Gastrocnemius medialis (tissue), 4 donors: Measurements from ENCODE around the gene RPL29. TPM values are rescaled to one million over a fixed set of nuclear protein-coding genes. Genes with fewer than 3 reads are reported as not detected.

Source experiments
- ATAC-seq, 2 donors: fragments of 150-250 bp; one replicate each; pipeline ENCODE4 v1.9.1; 2016
- DNase-seq, 2 donors: peaks; one replicate each; pipeline ENCODE4 v3.0.0-alpha.2; 2019
- H3K27ac ChIP-seq, 4 donors: fragments of 200-600 bp; sonication (generic); 1 replicate in 1 of 4; 2 replicates in 3 of 4; pipeline ENCODE4 v1.5.1; 2016 to 2018; ENCODE audit warnings: mild to moderate bottlenecking in 2 of 4, moderate library complexity in 1 of 4
- H3K27me3 ChIP-seq, 3 donors: fragments of 200-600 bp; sonication (generic) in 2 of 3; 1 replicate in 1 of 3; 2 replicates in 2 of 3; pipeline versions ENCODE4 v1.5.1 to v1.6.0; 2016 to 2019; ENCODE audit warnings: mild to moderate bottlenecking in 1 of 3, moderate library complexity in 1 of 3
- H3K36me3 ChIP-seq, 2 donors: fragments of 200-600 bp; sonication (generic) in 1 of 2; one replicate each; pipeline ENCODE4 v1.5.1; 2017 to 2018
- H3K4me1 ChIP-seq, 2 donors: fragments of 200-600 bp; sonication (generic) in 1 of 2; one replicate each; pipeline ENCODE4 v1.5.1; 2016 to 2017; ENCODE audit warnings: mild to moderate bottlenecking in 2 of 2
- H3K4me3 ChIP-seq, 4 donors: fragments of 200-600 bp; sonication (generic) in 3 of 4; 1 replicate in 1 of 4; 2 replicates in 3 of 4; pipeline ENCODE4 v1.5.1; 2016 to 2019; ENCODE audit warnings: mild to moderate bottlenecking in 2 of 4
- H3K9me3 ChIP-seq, 3 donors: fragments of 200-600 bp; sonication (generic) in 2 of 3; 1 replicate in 1 of 3; 2 replicates in 2 of 3; pipeline ENCODE4 v1.5.1; 2016 to 2019
- POLR2A ChIP-seq, 2 donors: fragments of 450-650 bp; IDR thresholded peaks; one replicate each; pipeline ENCODE4 v1.6.1; 2017; ENCODE audit warnings: antibody characterized with exemption in 2 of 2, mild to moderate bottlenecking in 2 of 2, moderate library complexity in 2 of 2
- in situ Hi-C, 4 donors: fragments of 200-750 bp; cut with MboI; loops; one replicate each; pipeline versions ENCODE4 v1.15.0 to v1.8.0; 2017; ENCODE audit warnings: low sequenced_read_pairs in 4 of 4
- intact Hi-C: fragments of 100-400 bp; cut with DNase I; formaldehyde crosslinking; loops from one replicate; pipeline ENCODE4 v1.15.1; 2023; ENCODE audit warnings: low total_unique reads
- total RNA-seq, 4 donors: library from RNA; depleted of rRNA; stranded (reverse); fragments of >200 nt; gene quantifications; one replicate each; pipeline versions ENCODE4 v1.1.0 to v1.2.3, GENCODE V29; 2016
- TF ChIP-seq, protein P1 (sequence below), 5 experiments: fragments of 450-650 bp in 3 of 5; fragments of 200-600 bp in 2 of 5; sonication (generic) in 2 of 5; IDR thresholded peaks in 4 of 5; conservative IDR thresholded peaks in 1 of 5; 1 replicate in 4 of 5; 2 replicates in 1 of 5; pipeline ENCODE4 v1.5.1; 2016 to 2019; ENCODE audit warnings: antibody characterized with exemption in 5 of 5, mild to moderate bottlenecking in 3 of 5, moderate library complexity in 3 of 5

RPL29 gene
- total RNA-seq, 4 donors from 2014 or later, result 1,885 to 2,483 (median 2,154) TPM

DNA sequence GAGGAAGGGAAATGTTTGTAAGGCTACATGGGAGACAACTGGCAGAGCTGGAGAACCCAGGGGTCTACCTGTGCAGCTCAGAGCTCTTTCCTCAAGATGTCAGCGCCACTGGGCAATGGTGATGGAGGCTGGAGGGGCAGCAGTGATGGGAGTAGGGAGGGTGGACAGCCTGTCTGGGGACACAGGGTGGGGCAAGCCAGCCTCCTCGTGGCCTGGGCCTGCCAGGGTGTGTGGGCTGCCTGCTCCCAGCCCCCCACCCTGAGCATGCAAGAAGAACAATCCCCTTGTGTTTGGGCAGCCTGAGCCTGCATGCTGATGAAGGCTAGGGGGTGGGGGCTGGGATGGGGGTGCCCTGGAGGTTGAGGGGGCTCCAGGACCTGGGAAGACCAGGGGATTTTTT lies 29.7 kb downstream of the RPL29 start:
- ATAC-seq, result no peak
- in situ Hi-C loops, result no loop called here
- Histone ChIP-seq H3K27ac (peak overlapping the region; percentile 90 to 100 (median 94)), H3K36me3 (no peaks in the 10 kb centered on the region), H3K4me3 (peak overlapping the region; percentile 64 to 85 (median 76)), H3K9me3 (no peaks in the 10 kb centered on the region), H3K27me3 (no peaks in the 10 kb centered on the region), H3K4me1 (peaks cover 62 to 73% of the 10 kb centered on the region in 2 donors)
- no peak for TF ChIP-seq POLR2A (IDR thresholded peaks at IDR 0.05)
- TF ChIP-seq, protein P1, sequence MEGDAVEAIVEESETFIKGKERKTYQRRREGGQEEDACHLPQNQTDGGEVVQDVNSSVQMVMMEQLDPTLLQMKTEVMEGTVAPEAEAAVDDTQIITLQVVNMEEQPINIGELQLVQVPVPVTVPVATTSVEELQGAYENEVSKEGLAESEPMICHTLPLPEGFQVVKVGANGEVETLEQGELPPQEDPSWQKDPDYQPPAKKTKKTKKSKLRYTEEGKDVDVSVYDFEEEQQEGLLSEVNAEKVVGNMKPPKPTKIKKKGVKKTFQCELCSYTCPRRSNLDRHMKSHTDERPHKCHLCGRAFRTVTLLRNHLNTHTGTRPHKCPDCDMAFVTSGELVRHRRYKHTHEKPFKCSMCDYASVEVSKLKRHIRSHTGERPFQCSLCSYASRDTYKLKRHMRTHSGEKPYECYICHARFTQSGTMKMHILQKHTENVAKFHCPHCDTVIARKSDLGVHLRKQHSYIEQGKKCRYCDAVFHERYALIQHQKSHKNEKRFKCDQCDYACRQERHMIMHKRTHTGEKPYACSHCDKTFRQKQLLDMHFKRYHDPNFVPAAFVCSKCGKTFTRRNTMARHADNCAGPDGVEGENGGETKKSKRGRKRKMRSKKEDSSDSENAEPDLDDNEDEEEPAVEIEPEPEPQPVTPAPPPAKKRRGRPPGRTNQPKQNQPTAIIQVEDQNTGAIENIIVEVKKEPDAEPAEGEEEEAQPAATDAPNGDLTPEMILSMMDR (IDR thresholded peaks at IDR 0.05 in 4 of 5, conservative IDR thresholded peaks at IDR 0.05 in 1 of 5), result no peak
- no peak for DNase-seq
- intact Hi-C loops, result loop anchor here (5.0 kb wide), 1 partner anchor 1196 kb away; the partner anchor contains the start of gene PRKCD

DNA sequence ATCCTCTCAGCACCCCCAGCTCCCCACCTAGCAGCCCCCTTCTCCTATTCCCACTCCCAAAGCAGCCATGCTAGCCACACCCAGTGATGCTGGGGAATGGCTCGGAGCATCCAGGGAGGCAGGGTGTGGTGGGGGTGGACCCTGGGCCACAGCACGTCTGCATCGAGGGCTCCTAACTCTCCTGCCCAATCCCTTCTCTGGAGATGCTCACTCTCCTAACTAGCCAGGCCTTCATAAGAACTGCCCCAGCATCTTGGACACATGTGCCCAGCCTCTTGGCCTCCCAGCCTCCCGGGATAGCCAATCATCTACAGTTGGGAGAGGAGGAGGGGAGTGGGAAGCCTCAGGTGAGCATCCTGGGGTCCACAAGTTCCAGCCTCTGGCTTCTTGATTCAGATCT lies 31.2 kb downstream of the RPL29 start:
- Histone ChIP-seq H3K27me3 (no peaks in the 10 kb centered on the region), H3K4me1 (peaks cover 62 to 68% of the 10 kb centered on the region in 2 donors), H3K9me3 (no peaks in the 10 kb centered on the region), H3K27ac (peak overlapping the region; percentile 90 to 100 (median 94)), H3K36me3 (peaks cover 0 to 12% of the 10 kb centered on the region in 2 donors), H3K4me3 (no peak overlapping the region)
- intact Hi-C loops (no loop called here), in situ Hi-C loops (no loop called here)
- no peak for TF ChIP-seq POLR2A (IDR thresholded peaks at IDR 0.05)
- TF ChIP-seq, protein P1 (IDR thresholded peaks at IDR 0.05 in 4 of 5, conservative IDR thresholded peaks at IDR 0.05 in 1 of 5), result no peak
- ATAC-seq (no peak), DNase-seq (no peak)

DNA sequence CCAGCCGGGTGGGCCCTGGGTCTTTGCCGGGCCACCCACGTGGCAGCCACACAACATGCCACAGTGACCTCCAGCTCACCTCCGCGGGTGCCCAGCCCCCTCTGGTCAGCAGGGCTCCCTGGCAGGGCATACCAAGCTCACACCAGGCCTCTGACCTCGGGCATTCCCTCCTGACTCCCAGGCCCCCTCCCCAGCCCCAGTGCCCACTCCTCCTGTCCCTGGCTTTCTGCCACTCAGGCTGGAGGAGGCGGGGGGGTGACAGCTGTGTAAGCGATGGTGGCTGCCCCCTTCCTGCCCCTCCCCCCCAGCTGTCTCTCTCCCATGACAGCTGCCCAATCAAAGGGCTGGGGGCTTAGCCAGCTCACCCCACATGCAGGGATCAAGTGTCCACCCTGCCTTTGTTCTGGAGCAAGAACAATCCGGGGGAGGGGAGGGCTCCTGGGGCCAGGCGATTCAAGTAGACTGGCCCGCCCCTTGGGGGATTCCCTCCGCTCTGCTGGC lies 31.7 kb downstream of the RPL29 start:
- peak in 1 of 2 donors; percentile 29 for ATAC-seq
- Histone ChIP-seq H3K27ac (peak overlapping the region; percentile 90 to 100 (median 94)), H3K4me1 (peaks cover 62 to 68% of the 10 kb centered on the region in 2 donors), H3K9me3 (no peaks in the 10 kb centered on the region), H3K27me3 (no peaks in the 10 kb centered on the region), H3K36me3 (peaks cover 0 to 17% of the 10 kb centered on the region in 2 donors), H3K4me3 (no peak overlapping the region)
- TF ChIP-seq, protein P1 (IDR thresholded peaks at IDR 0.05 in 4 of 5, conservative IDR thresholded peaks at IDR 0.05 in 1 of 5), result no peak
- peak in 1 of 2 donors; percentile 15 for TF ChIP-seq POLR2A (IDR thresholded peaks at IDR 0.05)
- in situ Hi-C loops (no loop called here), intact Hi-C loops (no loop called here)
- DNase-seq, result peak in 1 of 2 donors; percentile 85

DNA sequence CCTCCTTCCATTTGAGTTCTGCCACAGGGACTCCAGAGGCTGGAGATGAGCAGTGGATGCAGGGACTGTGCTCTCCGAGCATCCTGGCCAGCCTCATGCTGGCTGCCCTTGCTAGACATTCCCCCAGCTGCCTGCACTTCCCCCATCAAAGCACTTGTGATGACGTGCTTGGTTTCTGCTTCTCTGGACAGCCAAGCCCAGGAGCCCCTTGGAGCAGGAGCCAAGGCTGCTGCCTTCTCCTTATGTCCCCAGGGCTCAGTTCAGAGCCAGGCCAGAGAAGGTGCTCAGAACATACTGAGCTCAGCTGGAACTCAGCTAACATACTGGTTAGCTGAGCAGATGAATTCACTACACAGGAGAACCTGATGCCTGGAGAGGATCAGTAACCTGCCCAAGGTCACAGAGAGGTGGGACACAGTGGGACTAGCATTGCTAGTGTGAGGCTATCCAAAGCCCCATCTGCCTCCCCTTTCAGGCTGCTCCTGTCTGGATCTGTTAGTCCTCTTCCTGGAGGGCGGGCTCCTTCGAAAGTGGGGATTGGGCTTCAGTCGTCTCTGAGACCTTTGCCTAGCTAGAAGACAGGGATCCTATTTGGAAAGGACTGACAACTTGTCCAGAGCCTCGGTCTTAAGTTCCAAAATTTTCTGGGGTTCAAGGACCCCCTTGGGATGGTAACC lies 32.7 kb downstream of the RPL29 start:
- ATAC-seq (peak in 1 of 2 donors; percentile 11), DNase-seq (peak in 1 of 2 donors; percentile 54)
- in situ Hi-C loops, result no loop called here
- Histone ChIP-seq H3K36me3 (peaks cover 0 to 27% of the 10 kb centered on the region in 2 donors), H3K27me3 (no peaks in the 10 kb centered on the region), H3K9me3 (no peaks in the 10 kb centered on the region), H3K4me1 (peaks cover 55 to 65% of the 10 kb centered on the region in 2 donors), H3K4me3 (no peak overlapping the region), H3K27ac (peak overlapping the region; percentile 90 to 100 (median 94))
- no peak for TF ChIP-seq POLR2A (IDR thresholded peaks at IDR 0.05)
- intact Hi-C loops, result no loop called here
